GM23338 (cell line): ENCODE data around the gene TSPEAR. TPM values are rescaled to one million over a fixed set of nuclear protein-coding genes. Genes with fewer than 3 reads are reported as not detected.

ENCODE experiments used
- ATAC-seq: fragments of 200-7000 bp; cut with Tn5 transposase; 3 replicates; pipeline ENCODE4 v1.9.1; 2020
- DNase-seq: peaks from one replicate; pipeline ENCODE4 v3.0.0-alpha.2; 2015; ENCODE audit warnings: low spot score
- H2AFZ ChIP-seq: fragments of 200-600 bp; sonication (generic); 2 replicates; pipeline ENCODE4 v1.8.0; 2016; ENCODE audit warnings: antibody characterized with exemption, mild to moderate bottlenecking, moderate library complexity
- H3F3A ChIP-seq: fragments of 200-600 bp; sonication (generic); replicated peaks from 2 replicates; pipeline ENCODE4 v1.8.0; 2017; ENCODE audit warnings: antibody characterized with exemption, mixed run types, low read depth
- H3K27ac ChIP-seq: fragments of 200-600 bp; sonication (generic); 2 replicates; pipeline ENCODE4 v1.6.1; 2016; ENCODE audit warnings: low read depth
- H3K27me3 ChIP-seq: fragments of 200-600 bp; sonication (generic); 2 replicates; pipeline ENCODE4 v1.8.0; 2016; ENCODE audit warnings: mild to moderate bottlenecking, mixed run types, moderate library complexity; ENCODE audit not compliant: insufficient read depth
- H3K36me3 ChIP-seq: fragments of 200-600 bp; sonication (generic); 2 replicates; pipeline ENCODE4 v1.8.0; 2016; ENCODE audit warnings: mild to moderate bottlenecking; ENCODE audit not compliant: insufficient read depth
- H3K4me1 ChIP-seq: fragments of 200-600 bp; sonication (generic); 2 replicates; pipeline ENCODE4 v1.8.0; 2016; ENCODE audit warnings: mild to moderate bottlenecking, moderate library complexity; ENCODE audit not compliant: insufficient read depth
- H3K4me2 ChIP-seq: fragments of 200-600 bp; sonication (generic); 2 replicates; pipeline ENCODE4 v1.7.1; 2017; ENCODE audit warnings: mixed run types
- H3K4me3 ChIP-seq: fragments of 200-600 bp; sonication (generic); 2 replicates; pipeline ENCODE4 v1.6.1; 2016; ENCODE audit warnings: mixed run types
- H3K79me2 ChIP-seq: fragments of 200-600 bp; sonication (generic); replicated peaks from 2 replicates; pipeline ENCODE4 v1.8.0; 2017; ENCODE audit warnings: mild to moderate bottlenecking; ENCODE audit not compliant: insufficient read depth
- H3K9me2 ChIP-seq: fragments of 200-600 bp; sonication (generic); 2 replicates; pipeline ENCODE4 v1.8.0; 2017; ENCODE audit not compliant: insufficient read depth
- H4K20me1 ChIP-seq: fragments of 200-600 bp; sonication (generic); replicated peaks from 2 replicates; pipeline ENCODE4 v1.8.0; 2017; ENCODE audit warnings: mild to moderate bottlenecking; ENCODE audit not compliant: insufficient read depth
- H3K27ac Mint-ChIP-seq: 2 replicates; pipeline ENCODE4 v1.8.0; 2020; ENCODE audit warnings: inconsistent platforms, mild to moderate bottlenecking, moderate library complexity, mixed read lengths
- H3K27me3 Mint-ChIP-seq: 3 replicates; pipeline ENCODE4 v1.8.0; 2022; ENCODE audit warnings: low read depth, mild to moderate bottlenecking, moderate library complexity, mixed read lengths, inconsistent platforms; ENCODE audit not compliant: insufficient read depth, poor library complexity
- H3K36me3 Mint-ChIP-seq: 3 replicates; pipeline ENCODE4 v1.8.0; 2021; ENCODE audit warnings: low read depth, mild to moderate bottlenecking, inconsistent platforms, moderate library complexity, mixed read lengths
- H3K4me1 Mint-ChIP-seq: 3 replicates; pipeline ENCODE4 v1.8.0; 2020; ENCODE audit warnings: mild to moderate bottlenecking, inconsistent platforms, mixed read lengths
- H3K4me3 Mint-ChIP-seq: 3 replicates; pipeline ENCODE4 v1.8.0; 2021; ENCODE audit warnings: moderate library complexity, mild to moderate bottlenecking, inconsistent platforms, mixed read lengths
- H3K9me3 Mint-ChIP-seq: 3 replicates; pipeline ENCODE4 v1.8.0; 2020; ENCODE audit warnings: moderate library complexity, mild to moderate bottlenecking, inconsistent platforms, mixed read lengths
- CREB1 ChIP-seq: fragments of 250-450 bp; sonication (Bioruptor Pico); IDR thresholded peaks from 2 replicates; pipeline ENCODE4 v1.5.0; 2020; ENCODE audit warnings: low read depth, mild to moderate bottlenecking, moderate library complexity
- ETS1 ChIP-seq: IDR thresholded peaks from 2 replicates; pipeline ENCODE4 v1.6.1; 2016; ENCODE audit warnings: antibody characterized with exemption
- EZH2phosphoT487 ChIP-seq: fragments of 200-600 bp; sonication (generic); IDR thresholded peaks from one replicate; pipeline ENCODE4 v1.8.1; 2018; ENCODE audit warnings: antibody characterized with exemption; ENCODE audit not compliant: unreplicated experiment
- JUNB ChIP-seq: IDR thresholded peaks from one replicate; pipeline ENCODE4 v1.6.1; 2016; ENCODE audit warnings: antibody characterized with exemption; ENCODE audit not compliant: unreplicated experiment
- STAT1 ChIP-seq: IDR thresholded peaks from one replicate; pipeline ENCODE4 v1.6.1; 2016; ENCODE audit warnings: antibody characterized with exemption; ENCODE audit not compliant: unreplicated experiment
- ZNF114 ChIP-seq: fragments of 250-450 bp; sonication (Bioruptor Pico); IDR thresholded peaks from 2 replicates; pipeline ENCODE4 v1.5.0; 2020; ENCODE audit warnings: mild to moderate bottlenecking, moderate library complexity
- polyA plus RNA-seq: library from polyadenylated mRNA; unstranded; fragments of >200 nt; fragmentation: Nextera tagmentation; extraction: Ambion mirVana; gene quantifications from 2 replicates; pipeline ENCODE4 v1.2.1, GENCODE V29; 2016
- total RNA-seq: library from RNA; depleted of rRNA; stranded (reverse); fragments of >200 nt; shearing (Covaris generic); gene quantifications from 2 replicates; pipeline ENCODE4 v1.2.3, GENCODE V29; 2014
- TF ChIP-seq, protein P1 (sequence below), 2 experiments: fragments of 200-600 bp in 1 of 2; sonication (generic) in 1 of 2; conservative IDR thresholded peaks; 2 replicates each; pipeline versions ENCODE4 v1.5.1 to v1.6.1; 2016 to 2017; ENCODE audit warnings: antibody characterized with exemption in 2 of 2, low read depth in 2 of 2, mild to moderate bottlenecking in 2 of 2, moderate library complexity in 1 of 2
- TF ChIP-seq, protein P2 (sequence below): fragments of 250-450 bp; sonication (Bioruptor Pico); IDR thresholded peaks from 2 replicates; pipeline ENCODE4 v1.5.0; 2020; ENCODE audit warnings: mild to moderate bottlenecking, moderate library complexity

TSPEAR gene
- total and polyA plus RNA-seq, 2 experiments from 2014 or later = 0.35 to 0.92 TPM

DNA sequence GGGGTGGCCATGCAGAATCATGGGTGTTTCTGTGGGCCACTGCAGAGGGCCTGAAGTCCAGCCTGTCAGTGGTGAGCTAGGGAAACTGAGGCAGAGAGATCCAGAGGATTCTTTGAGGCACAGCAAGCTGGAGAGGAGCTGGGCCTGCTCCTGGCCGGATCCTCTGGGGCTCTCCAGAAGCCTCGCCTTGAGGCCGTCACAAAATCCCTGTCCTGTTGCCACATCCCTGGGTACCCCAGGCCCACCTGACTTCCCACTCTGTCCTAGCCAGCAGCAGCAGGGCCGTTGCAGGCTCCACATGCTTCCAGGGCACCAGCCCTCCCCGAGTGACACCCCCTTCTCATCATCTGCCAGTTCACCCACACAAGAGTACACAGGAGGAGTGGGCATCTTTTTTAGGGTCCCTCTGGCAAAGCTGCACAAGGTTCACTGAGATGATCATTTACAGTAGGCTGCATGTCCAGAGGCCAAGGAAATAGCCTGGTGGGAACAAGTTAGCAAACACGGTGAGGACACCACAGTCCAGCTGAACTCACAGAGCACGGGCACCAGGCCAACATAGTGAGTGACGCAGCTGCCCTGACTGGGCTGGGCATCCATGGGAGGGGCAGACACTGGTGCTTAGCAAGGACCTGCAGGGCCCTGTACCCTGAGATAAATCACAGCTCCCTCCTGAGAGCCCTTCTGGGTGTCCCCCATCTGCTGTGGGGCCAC, 25.1 kb upstream of the TSPEAR start:
- Histone ChIP-seq H3K36me3 (peaks cover 4% of the 10 kb centered on the region; the same call in 1 of the 2 replicates), H3K27ac (no peak overlapping the region), H3K4me1 (no peaks in the 10 kb centered on the region), H4K20me1 (no peaks in the 10 kb centered on the region), H3K4me2 (no peak overlapping the region), H3F3A (no peaks in the 10 kb centered on the region), H3K27me3 (no peaks in the 10 kb centered on the region), H3K4me3 (no peak overlapping the region), H3K79me2 (no peaks in the 10 kb centered on the region), H2AFZ (no peak overlapping the region), H3K9me2 (no peaks in the 10 kb centered on the region)
- Mint-ChIP-seq H3K27ac (no peak overlapping the region), H3K36me3 (peaks cover 15% of the 10 kb centered on the region), H3K4me3 (no peak overlapping the region), H3K27me3 (peaks cover 19% of the 10 kb centered on the region), H3K9me3 (peaks cover 37% of the 10 kb centered on the region; the same call in 2 of the 3 replicates), H3K4me1 (peaks cover 28% of the 10 kb centered on the region)
- TF ChIP-seq EZH2phosphoT487 (no peak), ETS1 (no peak), CREB1 (no peak), JUNB (no peak), STAT1 (no peak), ZNF114 (no peak)
- TF ChIP-seq, protein P1, sequence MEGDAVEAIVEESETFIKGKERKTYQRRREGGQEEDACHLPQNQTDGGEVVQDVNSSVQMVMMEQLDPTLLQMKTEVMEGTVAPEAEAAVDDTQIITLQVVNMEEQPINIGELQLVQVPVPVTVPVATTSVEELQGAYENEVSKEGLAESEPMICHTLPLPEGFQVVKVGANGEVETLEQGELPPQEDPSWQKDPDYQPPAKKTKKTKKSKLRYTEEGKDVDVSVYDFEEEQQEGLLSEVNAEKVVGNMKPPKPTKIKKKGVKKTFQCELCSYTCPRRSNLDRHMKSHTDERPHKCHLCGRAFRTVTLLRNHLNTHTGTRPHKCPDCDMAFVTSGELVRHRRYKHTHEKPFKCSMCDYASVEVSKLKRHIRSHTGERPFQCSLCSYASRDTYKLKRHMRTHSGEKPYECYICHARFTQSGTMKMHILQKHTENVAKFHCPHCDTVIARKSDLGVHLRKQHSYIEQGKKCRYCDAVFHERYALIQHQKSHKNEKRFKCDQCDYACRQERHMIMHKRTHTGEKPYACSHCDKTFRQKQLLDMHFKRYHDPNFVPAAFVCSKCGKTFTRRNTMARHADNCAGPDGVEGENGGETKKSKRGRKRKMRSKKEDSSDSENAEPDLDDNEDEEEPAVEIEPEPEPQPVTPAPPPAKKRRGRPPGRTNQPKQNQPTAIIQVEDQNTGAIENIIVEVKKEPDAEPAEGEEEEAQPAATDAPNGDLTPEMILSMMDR (conservative IDR thresholded peaks at IDR 0.05; ENCODE audit: low read depth in 2 of 2) = no peak
- TF ChIP-seq, protein P2, sequence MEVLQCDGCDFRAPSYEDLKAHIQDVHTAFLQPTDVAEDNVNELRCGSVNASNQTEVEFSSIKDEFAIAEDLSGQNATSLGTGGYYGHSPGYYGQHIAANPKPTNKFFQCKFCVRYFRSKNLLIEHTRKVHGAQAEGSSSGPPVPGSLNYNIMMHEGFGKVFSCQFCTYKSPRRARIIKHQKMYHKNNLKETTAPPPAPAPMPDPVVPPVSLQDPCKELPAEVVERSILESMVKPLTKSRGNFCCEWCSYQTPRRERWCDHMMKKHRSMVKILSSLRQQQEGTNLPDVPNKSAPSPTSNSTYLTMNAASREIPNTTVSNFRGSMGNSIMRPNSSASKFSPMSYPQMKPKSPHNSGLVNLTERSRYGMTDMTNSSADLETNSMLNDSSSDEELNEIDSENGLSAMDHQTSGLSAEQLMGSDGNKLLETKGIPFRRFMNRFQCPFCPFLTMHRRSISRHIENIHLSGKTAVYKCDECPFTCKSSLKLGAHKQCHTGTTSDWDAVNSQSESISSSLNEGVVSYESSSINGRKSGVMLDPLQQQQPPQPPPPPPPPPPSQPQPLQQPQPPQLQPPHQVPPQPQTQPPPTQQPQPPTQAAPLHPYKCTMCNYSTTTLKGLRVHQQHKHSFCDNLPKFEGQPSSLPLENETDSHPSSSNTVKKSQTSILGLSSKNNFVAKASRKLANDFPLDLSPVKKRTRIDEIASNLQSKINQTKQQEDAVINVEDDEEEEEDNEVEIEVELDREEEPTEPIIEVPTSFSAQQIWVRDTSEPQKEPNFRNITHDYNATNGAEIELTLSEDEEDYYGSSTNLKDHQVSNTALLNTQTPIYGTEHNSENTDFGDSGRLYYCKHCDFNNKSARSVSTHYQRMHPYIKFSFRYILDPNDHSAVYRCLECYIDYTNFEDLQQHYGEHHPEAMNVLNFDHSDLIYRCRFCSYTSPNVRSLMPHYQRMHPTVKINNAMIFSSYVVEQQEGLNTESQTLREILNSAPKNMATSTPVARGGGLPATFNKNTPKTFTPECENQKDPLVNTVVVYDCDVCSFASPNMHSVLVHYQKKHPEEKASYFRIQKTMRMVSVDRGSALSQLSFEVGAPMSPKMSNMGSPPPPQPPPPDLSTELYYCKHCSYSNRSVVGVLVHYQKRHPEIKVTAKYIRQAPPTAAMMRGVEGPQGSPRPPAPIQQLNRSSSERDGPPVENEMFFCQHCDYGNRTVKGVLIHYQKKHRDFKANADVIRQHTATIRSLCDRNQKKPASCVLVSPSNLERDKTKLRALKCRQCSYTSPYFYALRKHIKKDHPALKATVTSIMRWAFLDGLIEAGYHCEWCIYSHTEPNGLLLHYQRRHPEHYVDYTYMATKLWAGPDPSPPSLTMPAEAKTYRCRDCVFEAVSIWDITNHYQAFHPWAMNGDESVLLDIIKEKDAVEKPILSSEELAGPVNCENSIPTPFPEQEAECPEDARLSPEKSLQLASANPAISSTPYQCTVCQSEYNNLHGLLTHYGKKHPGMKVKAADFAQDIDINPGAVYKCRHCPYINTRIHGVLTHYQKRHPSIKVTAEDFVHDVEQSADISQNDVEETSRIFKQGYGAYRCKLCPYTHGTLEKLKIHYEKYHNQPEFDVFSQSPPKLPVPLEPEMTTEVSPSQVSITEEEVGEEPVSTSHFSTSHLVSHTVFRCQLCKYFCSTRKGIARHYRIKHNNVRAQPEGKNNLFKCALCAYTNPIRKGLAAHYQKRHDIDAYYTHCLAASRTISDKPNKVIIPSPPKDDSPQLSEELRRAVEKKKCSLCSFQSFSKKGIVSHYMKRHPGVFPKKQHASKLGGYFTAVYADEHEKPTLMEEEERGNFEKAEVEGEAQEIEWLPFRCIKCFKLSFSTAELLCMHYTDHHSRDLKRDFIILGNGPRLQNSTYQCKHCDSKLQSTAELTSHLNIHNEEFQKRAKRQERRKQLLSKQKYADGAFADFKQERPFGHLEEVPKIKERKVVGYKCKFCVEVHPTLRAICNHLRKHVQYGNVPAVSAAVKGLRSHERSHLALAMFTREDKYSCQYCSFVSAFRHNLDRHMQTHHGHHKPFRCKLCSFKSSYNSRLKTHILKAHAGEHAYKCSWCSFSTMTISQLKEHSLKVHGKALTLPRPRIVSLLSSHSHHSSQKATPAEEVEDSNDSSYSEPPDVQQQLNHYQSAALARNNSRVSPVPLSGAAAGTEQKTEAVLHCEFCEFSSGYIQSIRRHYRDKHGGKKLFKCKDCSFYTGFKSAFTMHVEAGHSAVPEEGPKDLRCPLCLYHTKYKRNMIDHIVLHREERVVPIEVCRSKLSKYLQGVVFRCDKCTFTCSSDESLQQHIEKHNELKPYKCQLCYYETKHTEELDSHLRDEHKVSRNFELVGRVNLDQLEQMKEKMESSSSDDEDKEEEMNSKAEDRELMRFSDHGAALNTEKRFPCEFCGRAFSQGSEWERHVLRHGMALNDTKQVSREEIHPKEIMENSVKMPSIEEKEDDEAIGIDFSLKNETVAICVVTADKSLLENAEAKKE (CRISPR knock-in tag) = no peak
- ATAC-seq (no peak), DNase-seq (no peak)
